NCI-H2081 treated with DMSO at 0.1 percent for 48 hours (cell line): ENCODE data around the gene FOXK1.

Experiments used
- DNase-seq: peaks from one replicate; lab custom pipeline; 2025; lab: John Stamatoyannopoulos, UW

The FOXK1 gene

DNA sequence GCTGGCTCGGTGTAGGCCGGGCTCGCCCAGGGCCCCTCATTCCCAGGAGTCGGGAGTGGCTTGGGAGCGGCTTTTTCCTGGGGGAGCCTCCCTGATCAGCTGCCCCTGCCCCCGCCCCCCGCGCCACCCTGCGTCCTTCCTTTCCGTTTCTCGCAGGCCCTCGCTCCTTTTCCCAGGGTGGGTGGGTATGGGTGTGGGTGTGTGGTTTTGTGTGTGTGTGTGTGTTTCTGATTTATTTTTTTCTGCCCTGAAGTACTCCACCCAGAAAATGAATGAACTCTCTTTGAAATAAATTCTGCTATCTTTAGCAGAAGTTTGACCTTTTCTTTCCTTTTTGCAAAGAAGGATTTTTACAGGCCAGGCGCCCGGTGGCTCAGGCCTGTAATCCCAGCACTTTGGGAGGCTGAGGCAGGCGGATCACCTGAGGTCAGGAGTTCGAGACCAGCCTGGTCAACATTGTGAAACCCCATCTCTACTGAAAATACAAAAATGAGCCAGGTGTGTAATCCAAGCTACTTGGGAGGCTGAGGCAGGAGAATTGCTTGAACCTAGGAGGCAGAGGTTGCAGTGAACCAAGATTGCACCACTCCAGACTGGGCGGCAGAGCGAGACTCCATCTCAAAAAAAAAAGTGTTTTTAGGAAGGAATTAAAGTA, 63.3 kb downstream of the FOXK1 start:
- no peak for DNase-seq

- no peak for DNase-seq
Observed at GRCh38 chr7:4745971-4746919, 64.2 kb downstream of the FOXK1 start.

DNA sequence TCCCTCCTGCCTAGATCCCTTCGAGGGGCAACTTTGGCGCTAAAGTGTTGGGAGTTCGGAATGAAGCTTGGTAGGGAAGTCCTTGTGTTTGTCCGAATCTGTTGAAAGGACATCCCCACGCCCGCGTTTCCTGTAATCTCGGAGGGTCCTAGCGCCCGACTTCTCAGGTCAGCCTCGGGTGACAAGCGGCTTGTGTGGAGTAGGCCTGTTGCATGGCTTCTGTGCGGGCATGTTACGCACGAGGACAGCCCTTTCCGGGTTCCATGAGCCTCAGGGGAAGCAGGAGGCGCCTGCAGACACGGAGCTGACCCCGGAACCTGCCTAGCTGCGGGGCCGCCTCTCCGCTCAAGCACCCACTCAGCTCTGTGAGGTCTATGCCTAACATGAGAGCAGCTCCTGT, 64.9 kb downstream of the FOXK1 start:
- DNase-seq, result no peak

- no peak for DNase-seq
Observed at GRCh38 chr7:4747746-4748145, 65.7 kb downstream of the FOXK1 start.

DNA sequence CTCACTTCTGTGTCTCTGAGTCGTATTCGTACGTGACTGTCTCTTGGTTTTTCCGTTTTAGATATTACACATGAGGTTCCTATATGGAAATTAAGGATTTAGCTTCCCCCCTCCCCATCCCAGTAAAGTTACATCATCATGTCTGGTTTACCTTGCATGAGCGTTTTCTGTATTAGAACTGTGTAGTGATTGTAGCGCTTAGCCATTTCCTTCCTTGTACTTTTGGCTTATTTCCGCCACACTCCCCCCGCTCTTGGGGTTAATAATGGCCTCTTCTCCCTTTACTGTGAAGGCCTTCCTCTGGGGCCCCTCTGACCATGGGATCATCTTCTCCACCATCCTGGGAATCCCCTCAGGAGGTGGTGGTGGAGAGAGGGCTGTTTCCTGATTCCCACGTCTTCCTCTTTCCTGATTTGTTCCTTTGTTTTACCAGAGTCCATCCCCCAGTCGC, 66.2 kb downstream of the FOXK1 start:
- no peak for DNase-seq

DNA sequence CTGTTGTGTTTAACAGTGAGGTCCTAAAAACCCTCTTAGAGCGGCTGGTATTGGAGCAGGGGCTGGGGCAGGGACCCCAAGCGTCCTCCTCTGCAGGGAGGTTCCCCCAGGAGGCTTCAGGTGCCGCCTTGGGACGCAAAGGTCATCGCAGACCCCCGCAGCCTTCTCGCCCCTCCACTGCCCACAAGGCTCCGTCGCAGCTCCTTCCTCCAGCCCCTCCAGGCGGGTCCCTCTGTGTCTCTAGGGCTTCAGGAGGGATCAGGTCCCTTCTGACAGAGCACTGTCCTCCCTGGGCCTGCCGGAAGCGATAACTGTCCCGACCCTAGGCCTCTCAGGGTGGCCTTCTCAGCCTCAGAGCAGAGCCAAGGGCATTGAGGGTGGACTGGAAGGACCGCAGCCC, 67.3 kb downstream of the FOXK1 start:
- no peak for DNase-seq

DNA sequence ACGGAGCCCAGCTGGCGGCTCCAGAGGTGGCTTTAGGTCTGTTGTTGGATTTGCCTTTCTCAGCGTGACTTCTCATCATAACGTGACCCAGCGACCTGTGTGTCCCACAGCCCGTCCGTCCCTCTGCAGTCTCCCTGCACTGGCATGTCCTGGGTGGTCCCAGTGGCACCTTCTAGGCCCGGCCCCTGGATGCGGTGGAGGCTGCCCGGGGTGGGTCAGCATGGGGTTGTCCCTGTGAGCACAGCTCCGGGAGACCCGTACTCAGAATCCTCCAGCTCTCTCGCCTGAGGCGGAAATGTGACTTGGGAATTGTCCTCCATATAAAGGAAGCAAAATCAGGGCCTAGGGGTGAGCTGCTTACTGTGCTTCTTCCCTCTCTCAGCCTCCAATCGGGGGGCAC, 67.7 kb downstream of the FOXK1 start:
- no peak for DNase-seq

GRCh38 chr7:4751398-4751947, 69.4 kb downstream of the FOXK1 start:
- DNase-seq, result no peak

DNA sequence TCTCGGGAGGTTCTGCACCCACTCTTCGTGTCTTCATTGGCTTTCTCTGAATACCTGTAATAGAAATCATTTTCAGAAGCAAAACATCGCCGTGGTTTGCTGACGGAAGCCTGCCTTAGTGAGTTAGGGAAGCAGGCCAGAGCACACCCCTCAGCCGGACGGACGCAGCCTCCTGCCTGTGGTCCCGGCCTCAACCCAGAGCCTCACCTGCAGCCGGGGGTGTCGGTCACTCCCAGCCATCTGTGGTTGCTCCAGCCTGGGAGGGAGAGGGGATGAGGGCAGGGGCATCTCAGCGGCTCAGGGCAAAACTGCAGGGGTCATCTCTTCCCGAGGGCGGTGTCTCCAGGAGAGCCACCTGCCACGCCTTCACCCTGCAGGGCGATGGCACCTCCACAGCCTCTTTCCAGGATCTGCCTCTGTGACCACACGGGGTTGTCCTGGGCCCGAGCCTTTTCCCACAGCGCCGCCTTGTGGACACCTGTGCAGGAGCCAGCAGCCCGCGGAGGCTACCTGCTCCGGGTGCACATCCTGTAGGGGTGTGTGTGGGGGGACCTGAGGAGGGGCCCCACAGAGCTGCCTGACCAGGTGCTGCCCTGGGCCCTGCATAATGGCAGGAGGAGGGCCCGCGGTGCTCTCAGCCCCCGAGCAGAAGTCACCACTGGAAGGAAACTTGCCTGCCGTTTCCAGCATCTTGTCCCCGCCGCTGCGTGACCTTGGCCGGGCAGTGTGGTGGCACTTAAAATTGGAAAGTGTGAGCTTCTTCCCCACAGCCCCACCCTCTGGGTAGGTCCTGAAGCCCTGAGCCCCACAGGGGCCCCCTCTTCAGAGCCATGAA, 71.7 kb downstream of the FOXK1 start:
- DNase-seq, result no peak

GRCh38 chr7:4754433-4755010, 72.4 kb downstream of the FOXK1 start:
- DNase-seq, result no peak

- no peak for DNase-seq
Observed at GRCh38 chr7:4755045-4755444, 73.0 kb downstream of the FOXK1 start.

- no peak for DNase-seq
Observed at GRCh38 chr7:4758111-4758510, 76.0 kb downstream of the FOXK1 start.

GRCh38 chr7:4758791-4759190, 76.7 kb downstream of the FOXK1 start:
- DNase-seq, result no peak

DNA sequence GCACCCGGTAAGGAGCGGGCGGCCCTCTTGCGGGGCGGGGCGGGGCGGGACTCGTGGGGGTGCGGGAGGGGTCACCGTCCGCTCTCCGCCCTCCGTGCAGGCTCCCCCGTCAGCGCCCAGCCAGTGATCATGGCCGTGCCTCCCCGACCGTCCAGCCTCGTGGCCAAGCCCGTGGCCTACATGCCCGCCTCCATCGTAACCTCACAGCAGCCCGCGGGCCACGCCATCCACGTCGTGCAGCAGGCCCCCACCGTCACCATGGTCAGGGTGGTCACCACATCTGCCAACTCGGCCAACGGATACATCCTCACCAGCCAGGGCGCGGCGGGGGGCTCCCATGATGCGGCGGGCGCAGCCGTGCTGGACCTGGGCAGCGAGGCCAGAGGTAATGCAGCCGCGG, 77.1 kb downstream of the FOXK1 start:
- no peak for DNase-seq

GRCh38 chr7:4760952-4761351, 78.9 kb downstream of the FOXK1 start:
- no peak for DNase-seq

DNA sequence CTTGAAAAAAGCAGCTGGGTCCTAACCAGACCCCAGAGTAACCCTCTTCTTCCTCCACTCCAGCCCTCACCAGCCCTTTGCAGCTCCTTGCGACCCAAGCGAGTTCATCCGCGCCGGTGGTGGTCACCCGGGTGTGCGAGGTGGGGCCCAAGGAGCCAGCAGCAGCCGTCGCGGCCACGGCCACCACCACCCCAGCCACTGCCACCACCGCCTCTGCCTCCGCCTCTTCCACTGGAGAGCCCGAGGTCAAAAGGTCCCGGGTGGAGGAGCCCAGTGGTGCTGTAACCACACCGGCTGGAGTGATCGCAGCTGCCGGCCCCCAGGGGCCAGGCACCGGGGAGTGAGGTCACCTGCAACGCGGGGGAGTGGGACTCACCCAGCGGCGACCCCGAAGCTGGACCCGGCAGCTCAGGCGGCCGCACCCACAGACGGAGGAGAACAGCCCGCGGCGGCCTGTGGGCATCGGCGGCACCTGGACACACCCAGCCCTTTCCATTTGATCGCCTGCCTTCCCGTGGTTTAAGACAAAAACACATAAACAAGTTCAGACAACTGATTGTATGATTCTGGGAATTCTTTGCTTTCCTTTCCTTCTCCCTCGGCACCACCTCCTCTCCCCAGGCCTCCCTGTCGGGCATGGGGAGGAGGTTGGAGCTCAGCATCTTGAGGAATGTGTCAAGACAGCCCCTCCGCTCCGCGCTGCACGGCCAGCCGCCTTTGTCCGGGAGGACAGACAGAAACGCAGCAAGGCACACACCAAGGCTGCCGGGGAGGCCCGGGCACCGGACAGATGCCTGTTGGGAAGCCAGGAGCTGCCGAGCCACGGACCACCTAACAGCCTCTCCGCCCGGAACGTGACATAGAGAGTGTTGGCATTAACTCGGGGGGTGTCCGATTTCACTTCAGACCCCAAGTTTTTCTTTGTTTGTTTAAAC, 80.3 kb downstream of the FOXK1 start:
- DNase-seq, result no peak

GRCh38 chr7:4763091-4763793, 81.1 kb downstream of the FOXK1 start:
- DNase-seq, result no peak

GRCh38 chr7:4763794-4764185, 81.7 kb downstream of the FOXK1 start:
- no peak for DNase-seq

- no peak for DNase-seq
Observed at GRCh38 chr7:4764402-4765007, 82.4 kb downstream of the FOXK1 start.
